C4-2B (cell line): ENCODE measurements around the gene FRMD4B.

ENCODE experiments used
- H3K27ac ChIP-seq: fragments of 450-650 bp; 2 replicates; pipeline ENCODE4 v1.5.1; 2017
- CTCF ChIP-seq: fragments of 450-650 bp; conservative IDR thresholded peaks from 2 replicates; pipeline ENCODE4 v1.5.1; 2017; ENCODE audit warnings: mild to moderate bottlenecking
- ZFX ChIP-seq: fragments of 450-650 bp; IDR thresholded peaks from 2 replicates; pipeline ENCODE4 v1.6.1; 2017

FRMD4B gene

DNA sequence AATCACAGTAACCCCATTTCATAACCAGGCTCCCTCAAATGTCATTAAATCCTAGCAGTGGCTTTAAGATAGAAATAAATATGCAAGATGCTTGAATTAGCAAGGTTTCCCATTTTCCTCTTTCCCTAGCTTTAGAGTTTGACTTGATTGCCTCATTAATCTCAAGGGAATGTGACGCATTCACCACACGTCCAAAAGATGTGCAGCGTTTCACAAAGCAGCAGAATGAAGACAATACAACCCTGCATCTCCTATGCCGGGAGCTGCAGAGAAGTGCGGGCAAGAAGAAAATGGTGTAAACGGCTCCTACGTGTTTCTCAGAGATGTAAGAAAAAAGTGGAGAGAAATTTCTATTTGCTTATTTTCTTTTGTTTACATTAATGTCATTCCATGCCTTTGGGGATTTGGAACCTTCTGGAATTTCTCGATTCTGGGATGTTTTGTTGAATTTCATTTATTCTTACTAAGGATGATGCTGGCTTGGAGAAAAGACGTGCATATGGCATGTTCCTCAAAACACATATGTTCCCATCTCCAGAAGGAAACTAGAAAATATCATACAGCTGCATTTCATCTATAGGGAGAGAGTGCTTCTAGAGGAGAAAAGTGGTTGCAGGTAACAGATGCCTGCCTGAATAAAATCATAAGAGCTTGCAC lies 27.8 kb upstream of the FRMD4B start:
- H3K27ac ChIP-seq = no peak overlapping the region
- no peak for TF ChIP-seq ZFX
- no peak for TF ChIP-seq CTCF

- no peak overlapping the region for H3K27ac ChIP-seq
- TF ChIP-seq ZFX (no peak), CTCF (no peak)
These were observed 25.5 kb upstream of the FRMD4B start for GRCh38 chr3:69411346-69411745.

DNA sequence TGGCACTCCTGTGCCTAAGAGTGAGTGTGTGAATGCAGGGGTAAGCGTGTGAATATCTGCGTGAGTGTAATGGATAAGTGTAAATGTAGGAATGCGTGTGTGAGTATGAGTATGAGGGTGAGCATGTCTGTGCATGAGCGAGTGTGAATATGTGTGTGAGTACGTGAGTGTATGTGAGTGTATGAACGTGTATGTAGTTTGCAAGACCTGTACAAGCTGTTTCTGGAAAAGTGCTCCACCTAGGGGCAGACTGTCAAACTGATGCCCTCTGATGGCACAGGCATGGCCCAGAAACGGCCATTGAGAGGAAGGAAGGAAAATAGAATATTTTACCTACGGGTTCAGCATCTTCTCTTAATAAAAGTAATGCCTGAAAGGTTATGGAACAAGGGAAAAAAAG lies 24.4 kb upstream of the FRMD4B start:
- TF ChIP-seq ZFX = no peak
- peak; percentile 76 for TF ChIP-seq CTCF
- H3K27ac ChIP-seq = no peak overlapping the region

GRCh38 chr3:69409831-69410230 lies 23.9 kb upstream of the FRMD4B start:
- no peak for TF ChIP-seq CTCF
- no peak for TF ChIP-seq ZFX
- H3K27ac ChIP-seq = no peak overlapping the region

- TF ChIP-seq CTCF = no peak
- TF ChIP-seq ZFX = no peak
- no peak overlapping the region for H3K27ac ChIP-seq
These were observed 23.1 kb upstream of the FRMD4B start for GRCh38 chr3:69409011-69409410.

- TF ChIP-seq ZFX = no peak
- no peak for TF ChIP-seq CTCF
- H3K27ac ChIP-seq = no peak overlapping the region
These were observed 22.7 kb upstream of the FRMD4B start for GRCh38 chr3:69408542-69408941.

GRCh38 chr3:69407908-69408307 lies 22.0 kb upstream of the FRMD4B start:
- TF ChIP-seq CTCF = no peak
- no peak for TF ChIP-seq ZFX
- no peak overlapping the region for H3K27ac ChIP-seq
